Ascending aorta (tissue), 2 donors: ENCODE results near the gene WFDC12. TPM values are rescaled to one million over a fixed set of nuclear protein-coding genes. Genes with fewer than 3 reads are reported as not detected.

Source experiments
- DNase-seq, 2 donors: peaks; one replicate each; pipeline ENCODE4 v3.0.0-alpha.2; 2019; ENCODE audit warnings: low spot score in 2 of 2
- H3K27ac ChIP-seq, 2 donors: fragments of 200-600 bp; sonication (generic); one replicate each; pipeline ENCODE4 v1.5.1; 2016 to 2017; ENCODE audit warnings: mild to moderate bottlenecking in 1 of 2
- H3K27me3 ChIP-seq: fragments of 200-600 bp; sonication (generic); one replicate; pipeline ENCODE4 v1.5.1; 2017
- H3K36me3 ChIP-seq, 2 donors: fragments of 200-600 bp; sonication (generic); one replicate each; pipeline ENCODE4 v1.5.1; 2016
- H3K4me1 ChIP-seq, 2 donors: fragments of 200-600 bp; sonication (generic); one replicate each; pipeline ENCODE4 v1.5.1; 2016 to 2017; ENCODE audit warnings: mild to moderate bottlenecking in 1 of 2
- H3K4me3 ChIP-seq, 2 donors: fragments of 200-600 bp; sonication (generic); one replicate each; pipeline ENCODE4 v1.5.1; 2016 to 2017; ENCODE audit warnings: mild to moderate bottlenecking in 1 of 2
- H3K9me3 ChIP-seq, 2 donors: fragments of 200-600 bp; sonication (generic); one replicate each; pipeline ENCODE4 v1.5.1; 2016
- CTCF ChIP-seq, 3 experiments: fragments of 200-600 bp in 2 of 3; fragments of 450-650 bp in 1 of 3; sonication (generic) in 2 of 3; IDR thresholded peaks; one replicate each; pipeline ENCODE4 v1.5.1; 2016 to 2019; ENCODE audit warnings: antibody characterized with exemption in 3 of 3, mild to moderate bottlenecking in 1 of 3, moderate library complexity in 1 of 3
- intact Hi-C: fragments of 100-400 bp; cut with DNase I; formaldehyde crosslinking; loops from one replicate; pipeline ENCODE4 v1.15.1; 2023
- total RNA-seq: library from RNA; depleted of rRNA; stranded (reverse); fragments of >200 nt; gene quantifications from one replicate; pipeline ENCODE4 v1.1.0, GENCODE V29; 2016

WFDC12 gene
- total RNA-seq, 1 donor from 2014 or later: not detected

- no peak for DNase-seq
- Histone ChIP-seq H3K36me3 (no peaks in the 10 kb centered on the region), H3K9me3 (no peaks in the 10 kb centered on the region), H3K27ac (no peak overlapping the region), H3K27me3 (no peaks in the 10 kb centered on the region), H3K4me3 (no peak overlapping the region), H3K4me1 (no peaks in the 10 kb centered on the region)
- intact Hi-C loops: loop anchor here (1.0 kb wide), 1 partner anchor 84 kb away; no protein-coding TSS in a partner anchor
- TF ChIP-seq CTCF (IDR thresholded peaks at IDR 0.05): no peak
Observed at GRCh38 chr20:45094864-45095574, 29.2 kb downstream of the WFDC12 start.

- no peak for TF ChIP-seq CTCF (IDR thresholded peaks at IDR 0.05)
- no peaks in the 10 kb centered on the region for H3K4me1 ChIP-seq
- no peaks in the 10 kb centered on the region for H3K9me3 ChIP-seq
- no peak overlapping the region for H3K4me3 ChIP-seq
- intact Hi-C loops: no loop called here
- no peak overlapping the region for H3K27ac ChIP-seq
- DNase-seq: no peak
- H3K36me3 ChIP-seq: no peaks in the 10 kb centered on the region
- H3K27me3 ChIP-seq: no peaks in the 10 kb centered on the region
Observed at GRCh38 chr20:45094201-45094600, 30.1 kb downstream of the WFDC12 start.

GRCh38 chr20:45092898-45093297 lies 31.4 kb downstream of the WFDC12 start:
- Histone ChIP-seq H3K27ac (no peak overlapping the region), H3K36me3 (no peaks in the 10 kb centered on the region), H3K4me3 (no peak overlapping the region), H3K9me3 (no peaks in the 10 kb centered on the region), H3K4me1 (no peaks in the 10 kb centered on the region), H3K27me3 (no peaks in the 10 kb centered on the region)
- intact Hi-C loops: no loop called here
- no peak for DNase-seq
- no peak for TF ChIP-seq CTCF (IDR thresholded peaks at IDR 0.05)

GRCh38 chr20:45091366-45091765 lies 32.9 kb downstream of the WFDC12 start:
- no peak overlapping the region for H3K27ac ChIP-seq
- TF ChIP-seq CTCF (IDR thresholded peaks at IDR 0.05): no peak
- H3K27me3 ChIP-seq: no peaks in the 10 kb centered on the region
- intact Hi-C loops: no loop called here
- no peaks in the 10 kb centered on the region for H3K9me3 ChIP-seq
- H3K4me3 ChIP-seq: no peak overlapping the region
- no peaks in the 10 kb centered on the region for H3K36me3 ChIP-seq
- DNase-seq: no peak
- H3K4me1 ChIP-seq: no peaks in the 10 kb centered on the region

- no peak for TF ChIP-seq CTCF (IDR thresholded peaks at IDR 0.05)
- no peak for DNase-seq
- Histone ChIP-seq H3K4me3 (no peak overlapping the region), H3K27me3 (no peaks in the 10 kb centered on the region), H3K9me3 (no peaks in the 10 kb centered on the region), H3K4me1 (no peaks in the 10 kb centered on the region), H3K27ac (no peak overlapping the region), H3K36me3 (no peaks in the 10 kb centered on the region)
- intact Hi-C loops: no loop called here
Observed at GRCh38 chr20:45090481-45090880, 33.8 kb downstream of the WFDC12 start.
